NCI-H345 (cell line): Measurements from ENCODE around the gene LHX8.
A peak's percentile ranks its signal among the peaks of the same experiment; 100 is the strongest.
"Not testable (repeated sequence)": the region's sequence is repeated elsewhere in the genome, so short reads cannot be mapped to it uniquely, and the experiment has no call there.

Experiments used
- DNase-seq: peaks from one replicate; lab custom pipeline; 2025; lab: John Stamatoyannopoulos, UW

LHX8 gene

GRCh38 chr1:75133750-75134646 lies at the start of gene LHX8:
Gene LHX8 (plus strand): TSS chr1:75134388. CDS start chr1:75136615, 2,227 bp downstream.
- DNase-seq, result no peak

DNA sequence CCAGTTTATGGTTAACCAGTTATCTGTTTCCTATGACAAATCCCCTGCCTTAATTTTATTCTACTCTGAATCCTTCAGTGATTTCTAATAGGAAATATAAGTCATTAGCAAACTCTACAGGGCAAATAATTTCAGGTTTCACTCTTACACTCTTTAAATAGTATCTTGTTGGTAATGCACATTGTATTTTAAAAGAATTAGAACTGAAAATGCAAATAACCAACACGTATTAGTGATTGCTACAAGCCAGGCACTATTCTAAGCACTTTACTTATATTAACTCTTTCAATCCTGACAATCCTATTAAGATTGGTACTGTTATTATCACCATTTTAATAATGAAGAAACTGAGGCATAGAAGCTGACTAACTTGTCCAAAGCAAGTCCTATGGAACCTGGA lies 48.3 kb upstream of the LHX8 start:
- DNase-seq, result no peak

GRCh38 chr1:75087278-75087677 lies 46.9 kb upstream of the LHX8 start:
- no peak for DNase-seq

GRCh38 chr1:75092141-75092540 lies 42.0 kb upstream of the LHX8 start:
- DNase-seq, result peak; percentile 7

GRCh38 chr1:75097654-75098053 lies 36.5 kb upstream of the LHX8 start:
- peak; percentile 6 for DNase-seq

DNA sequence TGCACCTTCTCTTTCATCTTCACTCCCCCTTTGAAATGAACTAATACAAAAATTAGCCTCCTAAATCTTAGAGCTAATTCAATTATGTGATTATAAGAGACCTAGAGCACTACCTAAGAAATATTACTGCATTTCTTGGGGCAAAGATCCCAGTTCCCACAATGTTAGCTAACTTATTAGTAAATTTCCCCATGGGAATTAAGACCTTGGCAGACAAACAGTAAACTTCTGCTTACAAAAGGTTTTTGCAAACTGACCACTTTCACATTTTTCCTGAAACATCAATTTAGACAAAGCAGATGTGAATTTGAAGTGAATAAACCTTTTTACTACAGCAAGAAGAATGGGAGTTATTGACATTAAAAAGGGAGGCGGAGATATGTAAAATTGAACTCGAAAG lies 34.6 kb upstream of the LHX8 start:
- DNase-seq, result no peak

DNA sequence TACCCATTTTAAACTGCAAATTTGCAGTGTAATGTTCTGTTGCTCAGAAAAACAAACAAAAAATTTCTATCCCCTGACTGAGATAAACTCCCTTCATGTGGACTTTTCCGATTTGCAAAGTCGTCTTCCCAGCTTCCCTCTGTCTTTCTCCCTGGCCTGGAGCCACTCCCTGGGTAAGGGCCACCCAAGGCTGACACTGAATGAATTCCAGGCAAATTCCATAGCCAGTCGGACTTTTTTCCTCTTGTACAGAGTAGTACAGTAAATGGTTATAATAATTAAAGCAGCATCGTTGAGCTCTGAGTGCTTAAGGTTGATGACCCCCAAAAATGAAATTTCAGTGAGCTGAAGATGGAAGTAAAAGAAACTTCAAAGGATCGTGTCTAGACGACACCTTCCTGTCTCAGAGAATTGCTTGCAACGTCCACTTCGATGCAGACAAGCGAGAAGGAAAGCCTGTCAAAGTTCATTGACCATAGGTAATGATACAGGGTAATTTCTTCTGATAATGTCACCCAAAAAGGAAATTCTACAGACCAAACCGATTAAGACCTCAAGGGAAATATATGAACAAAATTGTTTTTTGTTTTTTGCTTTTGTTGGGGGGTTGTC lies 33.6 kb upstream of the LHX8 start:
- DNase-seq, result no peak

DNA sequence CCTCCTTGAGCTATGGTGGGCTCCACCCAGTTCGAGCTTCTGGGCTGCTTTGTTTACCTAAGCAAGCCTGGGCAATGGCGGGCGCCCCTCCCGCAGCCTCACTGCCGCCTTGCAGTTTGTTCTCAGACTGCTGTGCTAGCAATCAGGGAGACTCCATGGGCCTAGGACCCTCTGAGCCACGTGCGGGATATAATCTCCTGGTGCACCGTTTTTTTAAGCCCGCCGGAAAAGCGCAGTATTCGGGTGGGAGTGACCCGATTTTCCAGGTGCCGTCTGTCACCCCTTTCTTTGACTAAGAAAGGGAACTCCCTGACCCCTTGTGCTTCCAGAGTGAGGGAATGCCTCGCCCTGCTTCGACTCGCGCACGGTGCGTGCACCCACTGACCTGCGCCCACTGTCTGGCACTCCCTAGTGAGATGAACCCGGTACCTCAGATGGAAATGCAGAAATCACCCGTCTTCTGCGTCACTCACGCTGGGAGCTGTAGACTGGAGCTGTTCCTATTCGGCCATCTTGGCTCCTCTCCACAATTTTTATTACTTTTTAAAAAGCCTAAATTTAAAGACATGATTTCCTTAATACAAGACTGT lies 21.7 kb upstream of the LHX8 start:
- DNase-seq, result not testable (repeated sequence)

DNA sequence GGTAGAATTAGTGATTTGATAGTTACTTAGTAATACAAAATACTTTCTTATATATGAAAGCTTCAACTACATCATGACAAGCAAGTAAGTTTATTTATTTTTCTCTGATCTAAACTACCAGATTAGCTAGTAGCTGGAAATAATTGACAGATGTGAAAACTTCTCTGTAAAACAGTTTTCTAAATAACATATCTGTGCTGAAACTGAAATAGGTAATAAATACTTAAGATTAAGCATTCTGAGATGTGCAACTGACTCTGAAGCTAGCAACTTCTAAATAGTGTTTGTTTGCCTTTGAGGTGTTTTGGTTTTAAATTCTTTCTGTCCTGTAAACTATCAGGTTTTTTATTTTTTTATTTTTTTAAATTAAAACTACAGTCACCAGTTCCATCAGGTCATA lies 18.5 kb upstream of the LHX8 start:
- no peak for DNase-seq

- DNase-seq, result no peak
Observed at GRCh38 chr1:75123756-75124155, 10.4 kb upstream of the LHX8 start.

GRCh38 chr1:75124510-75124909 lies 9.7 kb upstream of the LHX8 start:
- no peak for DNase-seq

- no peak for DNase-seq
Observed at GRCh38 chr1:75125161-75125726, 8.9 kb upstream of the LHX8 start.

DNA sequence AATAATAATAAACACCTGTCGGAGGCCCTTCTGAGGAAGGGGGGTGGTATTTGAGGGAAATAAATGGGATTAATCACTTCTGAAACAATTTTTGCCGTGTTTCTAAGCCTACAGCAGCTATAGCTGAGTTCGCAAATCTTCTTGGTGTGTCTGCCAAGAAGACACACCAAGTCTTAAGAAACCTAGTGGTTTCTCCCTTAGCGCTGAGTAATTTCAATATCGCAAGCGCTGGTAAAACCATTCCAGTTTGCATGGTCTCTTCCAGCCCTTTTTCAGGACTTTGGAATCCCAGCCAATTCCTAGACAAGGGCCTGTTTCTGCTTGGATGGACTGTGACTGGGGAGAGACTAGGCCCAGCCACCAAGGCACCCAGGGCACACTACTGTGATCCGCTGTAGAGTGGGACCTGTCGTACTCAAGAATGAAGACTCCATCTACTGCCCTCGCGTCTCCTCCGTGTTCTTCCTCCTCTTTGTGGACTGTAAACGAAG lies 7.5 kb upstream of the LHX8 start:
- no peak for DNase-seq

- no peak for DNase-seq
Observed at GRCh38 chr1:75127916-75128717, 6.1 kb upstream of the LHX8 start.

GRCh38 chr1:75129660-75129982 lies 4.6 kb upstream of the LHX8 start:
- no peak for DNase-seq

- no peak for DNase-seq
Observed at GRCh38 chr1:75129983-75130789, 4.0 kb upstream of the LHX8 start.

- DNase-seq, result no peak
Observed at GRCh38 chr1:75130865-75131564, 3.2 kb upstream of the LHX8 start.

DNA sequence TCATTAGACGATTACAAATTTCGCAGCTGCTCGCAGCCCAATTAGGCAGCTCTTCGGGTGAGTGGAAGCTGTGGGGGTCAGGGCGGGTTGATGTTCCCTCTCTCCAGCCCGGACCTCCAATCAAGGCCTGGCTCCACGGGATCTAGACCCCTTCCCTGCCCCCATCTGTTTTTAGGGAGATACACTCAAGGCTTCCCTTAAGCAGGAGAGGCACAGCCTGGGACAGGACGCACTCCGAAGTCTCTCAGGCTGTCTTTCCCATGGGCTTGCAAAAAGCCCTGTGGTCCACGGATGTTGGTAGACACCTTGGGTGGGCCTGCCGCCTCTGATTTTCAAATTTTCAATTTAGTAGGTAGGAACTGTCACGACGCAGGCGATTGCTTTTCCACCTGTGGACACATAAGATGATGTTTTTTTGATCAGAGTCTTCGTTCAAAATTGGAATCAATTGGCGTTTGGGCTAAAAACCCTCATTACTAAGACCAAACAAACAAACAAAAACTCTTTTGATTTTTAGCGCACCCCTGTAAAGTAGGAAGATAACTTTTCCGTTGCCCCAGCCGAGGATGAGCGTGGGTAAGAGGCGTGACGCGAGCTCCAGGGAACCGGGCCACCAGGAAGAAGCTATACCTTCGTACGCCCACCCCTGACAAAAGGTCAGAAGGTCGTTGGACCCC lies 2.5 kb upstream of the LHX8 start:
- no peak for DNase-seq

- DNase-seq, result no peak
Observed at GRCh38 chr1:75132242-75132811, 1.9 kb upstream of the LHX8 start.
